HCT116 (cell line): ENCODE results near the gene RPL41.

Experiments
- EGR1 ChIP-seq: IDR thresholded peaks from 2 replicates; pipeline ENCODE4 v1.6.1; 2012; ENCODE audit warnings: low read depth
- POLR2A ChIP-seq: IDR thresholded peaks from 2 replicates; pipeline ENCODE4 v1.7.0; 2011; ENCODE audit warnings: borderline replicate concordance; ENCODE audit not compliant: insufficient read depth, insufficient read length; ENCODE audit errors: extremely low read depth

DNA sequence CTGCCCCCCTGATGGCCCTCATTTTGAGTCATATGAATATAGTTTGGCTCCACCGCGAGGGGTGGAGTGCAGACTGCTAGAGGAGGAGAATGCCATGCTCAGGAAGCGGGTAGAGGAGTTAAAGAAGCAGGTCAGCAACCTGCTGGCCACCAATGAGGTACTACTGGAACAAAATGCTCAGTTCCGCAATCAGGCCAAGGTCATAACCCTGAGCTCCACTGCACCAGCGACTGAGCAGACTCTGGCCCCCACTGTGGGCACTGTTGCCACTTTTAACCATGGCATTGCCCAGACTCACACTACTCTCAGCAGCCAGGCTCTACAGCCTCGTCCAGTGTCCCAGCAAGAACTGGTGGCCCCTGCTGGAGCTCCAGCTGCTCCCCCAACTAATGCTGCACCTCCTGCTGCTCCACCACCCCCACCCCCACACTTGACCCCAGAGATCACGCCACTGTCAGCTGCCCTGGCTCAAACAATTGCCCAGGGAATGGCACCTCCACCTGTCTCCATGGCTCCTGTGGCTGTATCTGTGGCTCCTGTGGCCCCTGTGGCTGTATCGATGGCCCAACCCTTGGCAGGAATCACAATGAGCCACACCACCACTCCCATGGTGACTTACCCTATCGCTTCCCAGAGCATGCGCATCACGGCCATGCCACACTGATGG is 4.9 kb downstream of the RPL41 start:
- TF ChIP-seq POLR2A (no peak), EGR1 (no peak)
